ENCODE measurements around the gene RPLP2. TPM values are rescaled to one million over a fixed set of nuclear protein-coding genes. Genes with fewer than 3 reads are reported as not detected.

Gene RPLP2
- total RNA-seq, 1 experiment from 2014 or later: 2,582 TPM

GRCh38 chr11:763549-764321, 46.0 kb upstream of the RPLP2 start:
- DNase-seq (ENCODE audit: low spot score) (no peak), ATAC-seq (peak; percentile 39)
- Mint-ChIP-seq H3K4me3 (no peak overlapping the region), H3K27ac (peak overlapping the region; percentile 78; the same call in 1 of the 2 replicates), H3K27me3 (ENCODE audit: low read depth) (no peaks in the 10 kb centered on the region), H3K4me1 (peaks cover 12% of the 10 kb centered on the region), H3K36me3 (peaks cover 41% of the 10 kb centered on the region), H3K9me3 (no peaks in the 10 kb centered on the region)
- TF ChIP-seq HMGA2 (CRISPR knock-in tag; IDR thresholded peaks at IDR 0.05) (no peak), PREB (CRISPR knock-in tag; IDR thresholded peaks at IDR 0.05; ENCODE audit: borderline replicate concordance) (no peak), AFF4 (CRISPR knock-in tag; IDR thresholded peaks at IDR 0.05; ENCODE audit: borderline replicate concordance) (no peak), FOXP1 (CRISPR knock-in tag; IDR thresholded peaks at IDR 0.05; ENCODE audit: borderline replicate concordance) (no peak), CREM (CRISPR knock-in tag; IDR thresholded peaks at IDR 0.05) (no peak), NR1H2 (CRISPR knock-in tag; IDR thresholded peaks at IDR 0.05) (no peak), PRRX2 (CRISPR knock-in tag; IDR thresholded peaks at IDR 0.05) (no peak), ZNF671 (CRISPR knock-in tag; IDR thresholded peaks at IDR 0.05) (no peak), RORB (CRISPR knock-in tag; IDR thresholded peaks at IDR 0.05) (no peak), ZBTB21 (CRISPR knock-in tag; IDR thresholded peaks at IDR 0.05; ENCODE audit: borderline replicate concordance) (no peak), USF1 (CRISPR knock-in tag; IDR thresholded peaks at IDR 0.05) (no peak), SOX15 (CRISPR knock-in tag; IDR thresholded peaks at IDR 0.05) (no peak), ERG (CRISPR knock-in tag; IDR thresholded peaks at IDR 0.05) (no peak)
- TF ChIP-seq, protein P1, sequence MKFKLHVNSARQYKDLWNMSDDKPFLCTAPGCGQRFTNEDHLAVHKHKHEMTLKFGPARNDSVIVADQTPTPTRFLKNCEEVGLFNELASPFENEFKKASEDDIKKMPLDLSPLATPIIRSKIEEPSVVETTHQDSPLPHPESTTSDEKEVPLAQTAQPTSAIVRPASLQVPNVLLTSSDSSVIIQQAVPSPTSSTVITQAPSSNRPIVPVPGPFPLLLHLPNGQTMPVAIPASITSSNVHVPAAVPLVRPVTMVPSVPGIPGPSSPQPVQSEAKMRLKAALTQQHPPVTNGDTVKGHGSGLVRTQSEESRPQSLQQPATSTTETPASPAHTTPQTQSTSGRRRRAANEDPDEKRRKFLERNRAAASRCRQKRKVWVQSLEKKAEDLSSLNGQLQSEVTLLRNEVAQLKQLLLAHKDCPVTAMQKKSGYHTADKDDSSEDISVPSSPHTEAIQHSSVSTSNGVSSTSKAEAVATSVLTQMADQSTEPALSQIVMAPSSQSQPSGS (CRISPR knock-in tag; IDR thresholded peaks at IDR 0.05; ENCODE audit: borderline replicate concordance, low read depth): no peak
- TF ChIP-seq, protein P2, sequence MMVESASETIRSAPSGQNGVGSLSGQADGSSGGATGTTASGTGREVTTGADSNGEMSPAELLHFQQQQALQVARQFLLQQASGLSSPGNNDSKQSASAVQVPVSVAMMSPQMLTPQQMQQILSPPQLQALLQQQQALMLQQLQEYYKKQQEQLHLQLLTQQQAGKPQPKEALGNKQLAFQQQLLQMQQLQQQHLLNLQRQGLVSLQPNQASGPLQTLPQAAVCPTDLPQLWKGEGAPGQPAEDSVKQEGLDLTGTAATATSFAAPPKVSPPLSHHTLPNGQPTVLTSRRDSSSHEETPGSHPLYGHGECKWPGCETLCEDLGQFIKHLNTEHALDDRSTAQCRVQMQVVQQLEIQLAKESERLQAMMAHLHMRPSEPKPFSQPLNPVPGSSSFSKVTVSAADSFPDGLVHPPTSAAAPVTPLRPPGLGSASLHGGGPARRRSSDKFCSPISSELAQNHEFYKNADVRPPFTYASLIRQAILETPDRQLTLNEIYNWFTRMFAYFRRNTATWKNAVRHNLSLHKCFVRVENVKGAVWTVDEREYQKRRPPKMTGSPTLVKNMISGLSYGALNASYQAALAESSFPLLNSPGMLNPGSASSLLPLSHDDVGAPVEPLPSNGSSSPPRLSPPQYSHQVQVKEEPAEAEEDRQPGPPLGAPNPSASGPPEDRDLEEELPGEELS (CRISPR knock-in tag; IDR thresholded peaks at IDR 0.05): no peak
- ChIA-PET POLR2A (interaction anchor here (0.5 to 2.0 kb wide), 7 partner anchors 10 to 146 kb away, joined by 3 to 10 read pairs (median 3); partner anchors contain the start of genes EPS8L2, GATD1 and TMEM80), CTCF (interaction anchor here (0.9 to 7.1 kb wide), 11 partner anchors 9 to 151 kb away, joined by 3 to 94 read pairs (median 4); partner anchors contain the start of genes CEND1, GATD1 and TALDO1)
